Fibroblast of lung (primary cell): ENCODE measurements around the gene LILRB4. TPM values are rescaled to one million over a fixed set of nuclear protein-coding genes. Genes with fewer than 3 reads are reported as not detected.
"Not testable (repeated sequence)": the region's sequence is repeated elsewhere in the genome, so short reads cannot be mapped to it uniquely, and the experiment has no call there.

Experiments
- DNase-seq, 2 donors: peaks; one replicate each; pipeline versions ENCODE4 v3.0.0 to v3.0.0-alpha.2; 2010; ENCODE audit warnings: low read depth in 2 of 2
- H2AFZ ChIP-seq: 2 replicates; pipeline ENCODE4 v1.5.1; 2012; ENCODE audit warnings: low read length, control low read depth, inconsistent platforms
- H3K27ac ChIP-seq: 2 replicates; pipeline ENCODE4 v1.5.1; 2011; ENCODE audit warnings: low read length, control low read depth; ENCODE audit not compliant: insufficient read depth
- H3K27me3 ChIP-seq: 2 replicates; pipeline ENCODE4 v1.5.1; 2011; ENCODE audit warnings: mild to moderate bottlenecking, low read length; ENCODE audit not compliant: control insufficient read depth, insufficient read depth
- H3K36me3 ChIP-seq: 2 replicates; pipeline ENCODE4 v1.5.1; 2011; ENCODE audit warnings: low read length; ENCODE audit not compliant: control insufficient read depth, insufficient read depth
- H3K4me1 ChIP-seq: 2 replicates; pipeline ENCODE4 v1.5.1; 2011; ENCODE audit warnings: low read length; ENCODE audit not compliant: control insufficient read depth, insufficient read depth; ENCODE audit errors: extremely low read depth
- H3K4me2 ChIP-seq: 2 replicates; pipeline ENCODE4 v1.5.1; 2011; ENCODE audit warnings: low read length, control low read depth; ENCODE audit not compliant: insufficient read depth; ENCODE audit errors: extremely low read depth
- H3K4me3 ChIP-seq, 4 experiments: fragments of 200-600 bp in 1 of 4; sonication (generic) in 1 of 4; replicated peaks in 1 of 4; 2 replicates each; pipeline ENCODE4 v1.5.1; 2011 to 2016; ENCODE audit warnings: low read length in 4 of 4, low read depth in 3 of 4, mild to moderate bottlenecking in 3 of 4, control low read depth in 2 of 4, inconsistent platforms in 1 of 4, mixed read lengths in 1 of 4; ENCODE audit not compliant: insufficient read depth in 1 of 4; ENCODE audit errors: control extremely low read depth in 1 of 4
- H3K79me2 ChIP-seq: 2 replicates; pipeline ENCODE4 v1.5.1; 2012; ENCODE audit warnings: mild to moderate bottlenecking, low read length, inconsistent platforms; ENCODE audit not compliant: control insufficient read depth, insufficient read depth
- H3K9ac ChIP-seq: 2 replicates; pipeline ENCODE4 v1.5.1; 2011; ENCODE audit warnings: mild to moderate bottlenecking, low read length, control low read depth; ENCODE audit not compliant: insufficient read depth
- H3K9me3 ChIP-seq: 2 replicates; pipeline ENCODE4 v1.5.1; 2012; ENCODE audit warnings: low read depth, low read length; ENCODE audit not compliant: control insufficient read depth, insufficient read depth
- H4K20me1 ChIP-seq: 2 replicates; pipeline ENCODE4 v1.5.1; 2011; ENCODE audit warnings: low read length; ENCODE audit not compliant: control insufficient read depth, insufficient read depth; ENCODE audit errors: extremely low read depth
- CTCF ChIP-seq, 2 donors: IDR thresholded peaks in 1 of 2; conservative IDR thresholded peaks in 1 of 2; 1 replicate in 1 of 2; 2 replicates in 1 of 2; pipeline ENCODE4 v1.5.1; 2011 to 2012; ENCODE audit warnings: low read length in 2 of 2, control low read depth in 1 of 2, inconsistent platforms in 1 of 2, low read depth in 1 of 2, mild to moderate bottlenecking in 1 of 2
- EZH2 ChIP-seq: IDR thresholded peaks from 2 replicates; pipeline ENCODE4 v1.5.1; 2012; ENCODE audit warnings: low read length, control low read depth, mild to moderate bottlenecking; ENCODE audit errors: missing control alignments
- polyA plus RNA-seq, 2 donors: library from polyadenylated mRNA; depleted of rRNA in 1 of 2; stranded (reverse) in 1 of 2; unstranded in 1 of 2; fragments of >200 nt; gene quantifications; 2 replicates each; pipeline ENCODE4 v1.2.1, GENCODE V29; 2011 to 2012; ENCODE audit warnings: missing spikeins in 1 of 2
- total RNA-seq: library from RNA; depleted of rRNA; stranded (reverse); fragments of >200 nt; gene quantifications from 2 replicates; pipeline ENCODE4 v1.2.1, GENCODE V29; 2014

The LILRB4 gene
- total and polyA plus RNA-seq, 2 donors (not counting 1 experiment from before 2014, with no cell fraction given): not detected

GRCh38 chr19:54624934-54625730, 37.7 kb upstream of the LILRB4 start:
- not testable (repeated sequence) for DNase-seq, H3K4me1 ChIP-seq, H3K4me2 ChIP-seq, H3K4me3 ChIP-seq, H3K27ac ChIP-seq, H3K27me3 ChIP-seq, H3K9ac ChIP-seq, H4K20me1 ChIP-seq, H3K36me3 ChIP-seq, H3K79me2 ChIP-seq, H3K9me3 ChIP-seq, H2AFZ ChIP-seq

DNA sequence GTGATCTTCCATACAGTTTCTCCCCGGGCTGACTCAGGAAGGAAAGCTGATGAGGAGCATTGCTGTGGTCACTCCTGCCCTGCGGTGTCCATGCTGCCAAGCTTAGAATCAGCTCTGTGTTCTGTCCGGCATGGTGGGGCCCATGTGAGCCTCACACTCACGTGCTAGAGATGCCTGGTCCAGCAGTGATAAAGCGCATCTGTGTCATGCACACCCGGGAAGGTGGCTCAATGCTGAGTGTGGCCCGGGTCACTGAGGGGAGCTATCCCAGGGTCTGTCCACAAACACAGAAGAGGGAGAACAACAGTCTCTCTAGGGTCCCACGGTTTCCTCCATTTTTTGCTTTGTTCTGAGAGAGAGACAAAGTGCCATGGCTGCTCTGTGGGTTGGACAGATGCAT, 36.0 kb upstream of the LILRB4 start:
- Histone ChIP-seq H3K4me2 (no peak overlapping the region), H4K20me1 (no peaks in the 10 kb centered on the region), H2AFZ (no peak overlapping the region), H3K9me3 (no peaks in the 10 kb centered on the region), H3K79me2 (no peaks in the 10 kb centered on the region), H3K27ac (no peak overlapping the region), H3K9ac (no peak overlapping the region), H3K27me3 (no peaks in the 10 kb centered on the region), H3K36me3 (no peaks in the 10 kb centered on the region), H3K4me1 (no peaks in the 10 kb centered on the region), H3K4me3 (no peak overlapping the region)
- DNase-seq: no peak
- TF ChIP-seq EZH2 (no peak), CTCF (conservative IDR thresholded peaks at IDR 0.05 in 1 of 2, IDR thresholded peaks at IDR 0.05 in 1 of 2; ENCODE audit: low read depth in 1 of 2, low read length in 2 of 2) (no peak)

DNA sequence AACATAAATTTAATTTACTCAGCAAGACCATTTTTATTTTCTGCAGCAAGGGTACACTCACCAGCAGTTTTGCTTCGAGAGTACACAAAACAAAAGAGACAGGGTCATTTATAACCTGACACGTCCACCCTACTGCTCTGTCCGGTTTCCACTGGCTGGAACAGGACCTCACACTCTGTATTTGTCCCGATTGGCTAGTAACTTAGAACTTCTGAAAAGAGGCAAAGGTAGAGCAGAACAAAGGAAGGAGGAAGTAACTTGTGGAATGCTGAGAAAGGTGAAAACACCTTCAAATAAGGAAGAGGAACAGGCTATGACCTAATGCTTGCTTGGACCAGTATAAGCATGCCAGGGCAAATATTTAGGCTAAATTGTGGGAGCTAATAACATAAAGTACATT, 34.9 kb upstream of the LILRB4 start:
- H3K27ac ChIP-seq, H3K4me2 ChIP-seq, H3K36me3 ChIP-seq, H3K9me3 ChIP-seq, H3K79me2 ChIP-seq, DNase-seq, H3K9ac ChIP-seq, H2AFZ ChIP-seq, H3K4me3 ChIP-seq, H4K20me1 ChIP-seq, H3K4me1 ChIP-seq, H3K27me3 ChIP-seq: not testable (repeated sequence)

DNA sequence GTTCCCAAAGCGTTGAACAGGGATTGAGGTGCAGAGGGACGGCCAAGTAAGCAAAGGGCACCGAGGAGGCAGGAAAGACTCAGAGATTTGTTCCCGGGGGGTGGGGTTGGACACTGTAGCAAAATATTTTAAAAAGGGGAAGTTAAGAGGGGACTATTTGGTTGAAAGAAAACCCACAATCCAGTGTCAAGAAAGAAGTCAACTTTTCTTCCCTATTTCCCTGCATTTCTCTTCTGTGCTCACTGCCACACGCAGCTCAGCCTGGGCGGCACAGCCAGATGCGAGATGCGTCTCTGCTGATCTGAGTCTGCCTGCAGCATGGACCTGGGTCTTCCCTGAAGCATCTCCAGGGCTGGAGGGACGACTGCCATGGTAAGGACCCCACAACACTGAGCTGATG, 32.5 kb upstream of the LILRB4 start, which contains the start of gene LILRB1:
Gene LILRB1, plus strand, starts transcription at position 223 of the 400 bp plus-strand sequence. CDS start 590 bp downstream, outside the sequence.
- not testable (repeated sequence) for H3K27ac ChIP-seq, H3K9ac ChIP-seq, H3K9me3 ChIP-seq, H3K79me2 ChIP-seq, H3K36me3 ChIP-seq, DNase-seq, H3K4me1 ChIP-seq, H2AFZ ChIP-seq, H4K20me1 ChIP-seq, H3K4me3 ChIP-seq, H3K4me2 ChIP-seq, H3K27me3 ChIP-seq
